HCT116 (cell line): ENCODE measurements around the gene LDLRAD4.

Source experiments
- CTCF ChIP-seq, 3 experiments: fragments of 200-600 bp in 1 of 3; sonication (generic) in 1 of 3; IDR thresholded peaks in 2 of 3; conservative IDR thresholded peaks in 1 of 3; 2 replicates each; pipeline ENCODE4 v1.5.1; 2012 to 2017; ENCODE audit warnings: low read depth in 2 of 3, low read length in 2 of 3, antibody characterized with exemption in 1 of 3, borderline replicate concordance in 1 of 3, control low read depth in 1 of 3, mild to moderate bottlenecking in 1 of 3, mixed read lengths in 1 of 3, mixed run types in 1 of 3, moderate library complexity in 1 of 3; ENCODE audit not compliant: insufficient read depth in 1 of 3
- EZH2 ChIP-seq: fragments of 200-600 bp; sonication (generic); IDR thresholded peaks from 2 replicates; pipeline ENCODE4 v1.6.1; 2017; ENCODE audit warnings: antibody characterized with exemption, mixed run types
- POLR2A ChIP-seq: IDR thresholded peaks from 2 replicates; pipeline ENCODE4 v1.7.0; 2011; ENCODE audit warnings: borderline replicate concordance; ENCODE audit not compliant: insufficient read depth, insufficient read length; ENCODE audit errors: extremely low read depth
- SRF ChIP-seq: IDR thresholded peaks from 2 replicates; pipeline ENCODE4 v1.6.1; 2012; ENCODE audit warnings: low read depth
- TF ChIP-seq, protein P1 (sequence below): IDR thresholded peaks from 2 replicates; pipeline ENCODE4 v1.6.1; 2012; ENCODE audit warnings: low read depth

- TF ChIP-seq EZH2 (no peak), POLR2A (no peak), CTCF (IDR thresholded peaks at IDR 0.05 in 2 of 3, conservative IDR thresholded peaks at IDR 0.05 in 1 of 3; ENCODE audit: borderline replicate concordance in 1 of 3, insufficient read depth in 1 of 3, low read depth in 2 of 3, low read length in 2 of 3) (no peak), SRF (no peak)
- TF ChIP-seq, protein P1, sequence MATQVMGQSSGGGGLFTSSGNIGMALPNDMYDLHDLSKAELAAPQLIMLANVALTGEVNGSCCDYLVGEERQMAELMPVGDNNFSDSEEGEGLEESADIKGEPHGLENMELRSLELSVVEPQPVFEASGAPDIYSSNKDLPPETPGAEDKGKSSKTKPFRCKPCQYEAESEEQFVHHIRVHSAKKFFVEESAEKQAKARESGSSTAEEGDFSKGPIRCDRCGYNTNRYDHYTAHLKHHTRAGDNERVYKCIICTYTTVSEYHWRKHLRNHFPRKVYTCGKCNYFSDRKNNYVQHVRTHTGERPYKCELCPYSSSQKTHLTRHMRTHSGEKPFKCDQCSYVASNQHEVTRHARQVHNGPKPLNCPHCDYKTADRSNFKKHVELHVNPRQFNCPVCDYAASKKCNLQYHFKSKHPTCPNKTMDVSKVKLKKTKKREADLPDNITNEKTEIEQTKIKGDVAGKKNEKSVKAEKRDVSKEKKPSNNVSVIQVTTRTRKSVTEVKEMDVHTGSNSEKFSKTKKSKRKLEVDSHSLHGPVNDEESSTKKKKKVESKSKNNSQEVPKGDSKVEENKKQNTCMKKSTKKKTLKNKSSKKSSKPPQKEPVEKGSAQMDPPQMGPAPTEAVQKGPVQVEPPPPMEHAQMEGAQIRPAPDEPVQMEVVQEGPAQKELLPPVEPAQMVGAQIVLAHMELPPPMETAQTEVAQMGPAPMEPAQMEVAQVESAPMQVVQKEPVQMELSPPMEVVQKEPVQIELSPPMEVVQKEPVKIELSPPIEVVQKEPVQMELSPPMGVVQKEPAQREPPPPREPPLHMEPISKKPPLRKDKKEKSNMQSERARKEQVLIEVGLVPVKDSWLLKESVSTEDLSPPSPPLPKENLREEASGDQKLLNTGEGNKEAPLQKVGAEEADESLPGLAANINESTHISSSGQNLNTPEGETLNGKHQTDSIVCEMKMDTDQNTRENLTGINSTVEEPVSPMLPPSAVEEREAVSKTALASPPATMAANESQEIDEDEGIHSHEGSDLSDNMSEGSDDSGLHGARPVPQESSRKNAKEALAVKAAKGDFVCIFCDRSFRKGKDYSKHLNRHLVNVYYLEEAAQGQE: no peak
Measured at GRCh38 chr18:13202571-13202970, 16.0 kb upstream of the LDLRAD4 start.
